HG03439 (cell line): ENCODE data around the gene CLTB.
"Not testable (repeated sequence)": the region's sequence is repeated elsewhere in the genome, so short reads cannot be mapped to it uniquely, and the experiment has no call there.

Experiments used
- ATAC-seq: cut with Tn5 transposase; IDR thresholded peaks from one replicate; pipeline ENCODE4 v1.9.1; 2021; ENCODE audit warnings: mild to moderate bottlenecking, moderate library complexity; ENCODE audit not compliant: unreplicated experiment

CLTB gene

GRCh38 chr5:176427971-176428370 is 11.6 kb upstream of the CLTB start:
- ATAC-seq = no peak

GRCh38 chr5:176426876-176427275 is 10.5 kb upstream of the CLTB start:
- no peak for ATAC-seq

- no peak for ATAC-seq
Observed at GRCh38 chr5:176425791-176426190, 9.5 kb upstream of the CLTB start.

- no peak for ATAC-seq
Observed at GRCh38 chr5:176425138-176425537, 8.8 kb upstream of the CLTB start.

- no peak for ATAC-seq
Observed at GRCh38 chr5:176424181-176424580, 7.8 kb upstream of the CLTB start.

GRCh38 chr5:176420972-176421544 is 4.7 kb upstream of the CLTB start:
- ATAC-seq = no peak

- ATAC-seq = no peak
Observed at GRCh38 chr5:176420086-176420485, 3.7 kb upstream of the CLTB start.

GRCh38 chr5:176418251-176418650 is 1.9 kb upstream of the CLTB start:
- no peak for ATAC-seq

- ATAC-seq = no peak
Observed at GRCh38 chr5:176416965-176417364, 626 bp upstream of the CLTB start.

GRCh38 chr5:176415240-176415951 is 943 bp downstream of the CLTB start:
- ATAC-seq = no peak

- no peak for ATAC-seq
Observed at GRCh38 chr5:176414704-176415103, 1.6 kb downstream of the CLTB start.

GRCh38 chr5:176413709-176414191 is 2.6 kb downstream of the CLTB start:
- ATAC-seq = no peak

GRCh38 chr5:176413255-176413565 is 3.1 kb downstream of the CLTB start:
- ATAC-seq = no peak

GRCh38 chr5:176412517-176413254 is 3.7 kb downstream of the CLTB start:
- no peak for ATAC-seq

GRCh38 chr5:176410486-176411180 is 5.7 kb downstream of the CLTB start:
- ATAC-seq = no peak

GRCh38 chr5:176409765-176410164 is 6.6 kb downstream of the CLTB start:
- ATAC-seq = no peak

GRCh38 chr5:176408590-176408989 is 7.7 kb downstream of the CLTB start:
- ATAC-seq = no peak

GRCh38 chr5:176408252-176408573 is 8.1 kb downstream of the CLTB start:
- ATAC-seq = not testable (repeated sequence)

- ATAC-seq = no peak
Observed at GRCh38 chr5:176407456-176408251, 8.7 kb downstream of the CLTB start.

- ATAC-seq = no peak
Observed at GRCh38 chr5:176406436-176407052, 9.8 kb downstream of the CLTB start.
